ENCODE results near the gene FRMD4A. TPM values are rescaled to one million over a fixed set of nuclear protein-coding genes. Genes with fewer than 3 reads are reported as not detected.

The FRMD4A gene
- total and polyA plus RNA-seq, 10 of the 15 experiments (the other 5 are each of a cell fraction or from before 2014, with no cell fraction given), result 17.8 to 75.2 (median 39.1) TPM

- Histone ChIP-seq H3K4me1 (ENCODE audit: control insufficient read depth, insufficient read depth, low read length) (no peaks in the 10 kb centered on the region), H4K20me1 (ENCODE audit: control insufficient read depth, insufficient read depth) (no peaks in the 10 kb centered on the region), H3K9ac (ENCODE audit: control insufficient read depth, insufficient read depth, low read length) (no peak overlapping the region), H3K27me3 (replicated peaks in 1 of 2; ENCODE audit: control insufficient read depth in 2 of 2, insufficient read depth in 2 of 2, low read length in 1 of 2) (no peaks in the 10 kb centered on the region), H3K36me3 (ENCODE audit: control insufficient read depth in 2 of 2, insufficient read depth in 2 of 2, low read length in 1 of 2) (no peaks in the 10 kb centered on the region; a peak in 1 of 4 replicates), H3K4me3 (no peak overlapping the region), H3K4me2 (ENCODE audit: control insufficient read depth, insufficient read depth) (no peak overlapping the region), H3K27ac (ENCODE audit: control insufficient read depth, insufficient read depth) (no peak overlapping the region), H3K9me3 (replicated peaks; ENCODE audit: control insufficient read depth, insufficient read depth, low read length) (no peaks in the 10 kb centered on the region; the same call in 2 of the 3 replicates), H3K79me2 (ENCODE audit: control insufficient read depth, insufficient read depth, low read length) (no peaks in the 10 kb centered on the region), H2AFZ (ENCODE audit: control insufficient read depth, low read depth, low read length) (no peak overlapping the region)
- intact Hi-C loops (cut with micrococcal nuclease; ENCODE audit: unreplicated experiment), result no loop called here
- FAIRE-seq, result no peak
- no TSS peak for BruUV-seq (replicated peaks)
- RAD21 ChIA-PET (ENCODE audit: unreplicated experiment), result no interaction called here
- CTCF ChIA-PET, result interaction anchor here (0.7 kb wide), 1 partner anchor 1009 kb away, joined by 4 read pairs; no protein-coding TSS in a partner anchor
- no peak for DNase-seq (ENCODE audit: low read depth, low spot score)
- SMC1A ChIA-PET (ENCODE audit: uncharacterized antibody, unreplicated experiment), result interaction anchor here (0.8 to 1.7 kb wide), 2 partner anchors 15 to 29 kb away, joined by 3 read pairs; no protein-coding TSS in a partner anchor
- in situ Hi-C loops (cut with MboI), result no loop called here
- TF ChIP-seq ASH2L (IDR thresholded peaks at IDR 0.05; ENCODE audit: borderline replicate concordance, low read depth), result no peak
- TF ChIP-seq SUZ12 (IDR thresholded peaks at IDR 0.05; ENCODE audit: unreplicated experiment), result no peak
- TF ChIP-seq MYB (IDR thresholded peaks at IDR 0.05; ENCODE audit: borderline replicate concordance, low read depth, low read length), result no peak
- TF ChIP-seq, protein P1, sequence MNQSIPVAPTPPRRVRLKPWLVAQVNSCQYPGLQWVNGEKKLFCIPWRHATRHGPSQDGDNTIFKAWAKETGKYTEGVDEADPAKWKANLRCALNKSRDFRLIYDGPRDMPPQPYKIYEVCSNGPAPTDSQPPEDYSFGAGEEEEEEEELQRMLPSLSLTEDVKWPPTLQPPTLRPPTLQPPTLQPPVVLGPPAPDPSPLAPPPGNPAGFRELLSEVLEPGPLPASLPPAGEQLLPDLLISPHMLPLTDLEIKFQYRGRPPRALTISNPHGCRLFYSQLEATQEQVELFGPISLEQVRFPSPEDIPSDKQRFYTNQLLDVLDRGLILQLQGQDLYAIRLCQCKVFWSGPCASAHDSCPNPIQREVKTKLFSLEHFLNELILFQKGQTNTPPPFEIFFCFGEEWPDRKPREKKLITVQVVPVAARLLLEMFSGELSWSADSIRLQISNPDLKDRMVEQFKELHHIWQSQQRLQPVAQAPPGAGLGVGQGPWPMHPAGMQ (IDR thresholded peaks at IDR 0.05; ENCODE audit: borderline replicate concordance), result no peak
- TF ChIP-seq TCF7 (IDR thresholded peaks at IDR 0.05; ENCODE audit: borderline replicate concordance), result no peak
- no peak for TF ChIP-seq IRF3 (IDR thresholded peaks at IDR 0.05)
- no peak for TF ChIP-seq ZNF384 (IDR thresholded peaks at IDR 0.05; ENCODE audit: borderline replicate concordance, low read depth, low read length)
- TF ChIP-seq PBX3 (IDR thresholded peaks at IDR 0.05; ENCODE audit: insufficient replicate concordance, low read depth, low read length), result no peak
- no peak for TF ChIP-seq ZNF622 (IDR thresholded peaks at IDR 0.05)
- TF ChIP-seq, protein P2, sequence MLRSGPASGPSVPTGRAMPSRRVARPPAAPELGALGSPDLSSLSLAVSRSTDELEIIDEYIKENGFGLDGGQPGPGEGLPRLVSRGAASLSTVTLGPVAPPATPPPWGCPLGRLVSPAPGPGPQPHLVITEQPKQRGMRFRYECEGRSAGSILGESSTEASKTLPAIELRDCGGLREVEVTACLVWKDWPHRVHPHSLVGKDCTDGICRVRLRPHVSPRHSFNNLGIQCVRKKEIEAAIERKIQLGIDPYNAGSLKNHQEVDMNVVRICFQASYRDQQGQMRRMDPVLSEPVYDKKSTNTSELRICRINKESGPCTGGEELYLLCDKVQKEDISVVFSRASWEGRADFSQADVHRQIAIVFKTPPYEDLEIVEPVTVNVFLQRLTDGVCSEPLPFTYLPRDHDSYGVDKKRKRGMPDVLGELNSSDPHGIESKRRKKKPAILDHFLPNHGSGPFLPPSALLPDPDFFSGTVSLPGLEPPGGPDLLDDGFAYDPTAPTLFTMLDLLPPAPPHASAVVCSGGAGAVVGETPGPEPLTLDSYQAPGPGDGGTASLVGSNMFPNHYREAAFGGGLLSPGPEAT (IDR thresholded peaks at IDR 0.05; ENCODE audit: low read depth), result no peak
- no peak for TF ChIP-seq SUPT20H (IDR thresholded peaks at IDR 0.05; ENCODE audit: borderline replicate concordance, control insufficient read depth, low read depth, low read length)
- TF ChIP-seq HDGF (IDR thresholded peaks at IDR 0.05), result no peak
- TF ChIP-seq NFYB (IDR thresholded peaks at IDR 0.05; ENCODE audit: insufficient read depth, low read depth, low read length), result no peak
- no peak for TF ChIP-seq YY1 (IDR thresholded peaks at IDR 0.05; ENCODE audit: low read depth, low read length)
- POLR2A ChIA-PET, result interaction anchor here (0.6 kb wide), 1 partner anchor 30 kb away, joined by 4 read pairs; no protein-coding TSS in a partner anchor
- ATAC-seq, result no peak
- WGBS (ENCODE audit: insufficient coverage, insufficient replicate concordance, low lambda C conversion rate, missing lambda C conversion rate), result 19% methylated on average over 3 of the region's 3 CpGs
Measured at GRCh38 chr10:13837966-13838365, 492.8 kb downstream of the FRMD4A start.

Measured in GM12878 (cell line).